Skin of body (tissue), 2 donors: ENCODE results near the gene ABT1. TPM values are rescaled to one million over a fixed set of nuclear protein-coding genes. Genes with fewer than 3 reads are reported as not detected.

ENCODE experiments used
- DNase-seq: peaks from one replicate; lab custom pipeline; 2025; lab: John Stamatoyannopoulos, UW
- total RNA-seq: library from RNA; depleted of rRNA; stranded (reverse); fragments of >200 nt; gene quantifications from one replicate; pipeline ENCODE4 v1.2.3, GENCODE V29; 2014

The ABT1 gene
- total RNA-seq, 1 donor from 2014 or later = 12.3 TPM

DNA sequence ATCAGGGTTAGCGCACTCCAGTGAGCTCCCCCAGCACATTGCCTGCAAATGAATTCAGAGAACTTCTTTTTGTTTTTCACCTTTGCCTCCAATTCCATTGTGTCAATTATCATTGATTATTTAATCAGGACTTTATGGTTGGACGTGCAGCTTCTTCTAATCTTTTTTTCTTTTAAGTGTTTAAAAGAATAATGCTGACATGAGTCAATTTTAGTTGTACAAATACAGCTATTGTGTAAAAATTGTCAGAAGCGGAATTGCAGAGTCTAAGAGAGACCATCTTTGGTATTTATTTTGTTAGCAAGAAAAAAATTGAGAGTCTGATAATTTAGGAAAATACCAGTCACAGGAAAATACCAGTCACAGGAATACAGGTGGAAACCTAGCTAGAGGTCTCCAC lies 5.5 kb downstream of the ABT1 start:
- DNase-seq = no peak

- no peak for DNase-seq
Observed at GRCh38 chr6:26604026-26604425, 7.3 kb downstream of the ABT1 start.

DNA sequence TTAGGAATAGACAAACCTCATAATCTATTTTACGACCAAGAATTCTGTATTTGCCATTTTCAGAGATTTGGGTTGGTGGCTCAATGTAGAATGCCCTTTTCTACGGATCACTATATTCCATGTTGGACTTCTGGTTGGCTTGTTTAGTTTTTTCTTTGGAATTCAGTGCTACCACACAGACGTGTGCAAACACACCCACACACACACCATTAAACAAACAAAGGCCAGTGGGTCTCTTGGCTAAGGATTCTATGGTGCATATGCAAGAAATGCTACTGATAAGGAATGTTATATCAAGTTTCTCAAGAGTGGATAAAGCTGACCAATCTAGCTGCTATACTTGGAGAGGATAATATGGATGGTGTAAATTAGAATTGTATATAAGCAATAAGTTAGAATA lies 8.0 kb downstream of the ABT1 start:
- no peak for DNase-seq

DNA sequence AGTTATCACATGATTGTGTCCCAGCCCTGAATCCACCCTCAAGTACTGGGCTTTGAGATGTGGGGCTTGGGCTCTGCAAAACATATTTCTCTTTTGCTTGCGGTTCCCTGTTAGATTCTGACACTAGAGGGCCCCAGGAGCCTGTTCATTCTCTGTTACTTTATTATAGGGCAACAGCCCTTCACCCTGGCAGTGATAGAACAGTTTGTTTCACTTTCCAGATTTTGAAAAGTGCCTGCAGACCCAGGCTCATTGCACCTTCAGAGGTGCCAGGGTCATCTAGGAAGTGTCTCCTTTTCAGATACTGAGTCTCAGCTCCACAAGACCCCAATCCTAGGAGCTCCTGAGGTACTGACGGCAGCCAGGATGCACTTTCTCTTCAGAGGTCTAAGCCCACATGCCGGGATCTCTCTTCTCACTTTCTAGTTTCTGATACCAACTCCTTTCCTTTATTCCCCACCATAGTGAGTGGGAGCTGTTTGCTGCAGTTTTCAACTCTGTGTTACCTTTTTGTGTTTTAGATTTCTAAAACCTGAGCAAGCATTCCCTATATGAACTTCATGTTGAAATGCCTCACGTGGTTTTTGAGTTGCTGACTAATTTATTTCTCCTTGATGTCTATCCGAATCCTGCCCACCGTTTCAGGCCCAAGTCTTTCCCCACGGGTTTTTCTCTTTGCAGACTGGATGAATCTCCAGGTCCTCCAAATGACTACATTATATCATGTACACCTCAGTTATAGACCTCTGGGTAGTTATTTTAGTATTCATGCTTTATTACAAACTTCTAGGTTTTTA lies 10.9 kb downstream of the ABT1 start:
- peak; percentile 52 for DNase-seq

DNA sequence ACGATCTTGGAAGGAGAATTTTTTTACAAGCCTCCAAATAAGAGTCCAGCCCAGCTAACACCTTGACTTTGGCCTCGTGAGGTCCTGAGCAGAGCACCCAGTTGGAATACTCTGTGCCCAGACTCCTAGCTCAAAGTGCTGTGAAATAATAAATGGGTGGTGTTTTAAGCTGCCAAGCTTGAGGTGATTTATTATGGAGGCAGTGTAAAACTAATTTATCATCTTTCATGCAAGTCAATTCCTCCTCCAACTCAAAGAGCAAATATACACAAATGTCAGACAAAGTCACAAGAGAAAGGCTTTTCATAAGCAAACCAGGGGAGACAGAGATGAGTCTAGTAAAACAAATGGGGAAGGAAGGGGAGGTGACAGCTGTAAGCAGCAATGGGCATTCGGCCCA lies 12.7 kb downstream of the ABT1 start:
- DNase-seq = no peak

DNA sequence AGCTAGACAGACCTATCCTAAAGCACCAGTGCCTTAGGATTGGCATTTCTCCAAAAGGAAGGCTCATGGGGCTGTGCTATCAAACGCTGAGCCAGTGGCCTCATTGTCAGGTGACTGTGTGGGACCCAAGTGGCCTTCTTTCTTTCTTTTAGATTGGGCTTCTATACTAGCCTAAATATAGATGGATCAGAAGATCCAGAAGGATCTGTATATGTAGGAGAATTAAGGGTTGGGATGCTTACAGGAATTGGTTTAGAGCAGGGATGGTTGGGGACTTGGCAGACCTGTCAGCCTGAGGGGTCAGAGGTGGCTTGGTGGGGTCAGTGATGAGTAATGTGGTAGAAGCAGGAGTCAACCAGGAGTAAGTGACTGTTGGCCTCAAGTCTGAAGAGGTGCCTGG lies 14.8 kb downstream of the ABT1 start:
- no peak for DNase-seq

DNA sequence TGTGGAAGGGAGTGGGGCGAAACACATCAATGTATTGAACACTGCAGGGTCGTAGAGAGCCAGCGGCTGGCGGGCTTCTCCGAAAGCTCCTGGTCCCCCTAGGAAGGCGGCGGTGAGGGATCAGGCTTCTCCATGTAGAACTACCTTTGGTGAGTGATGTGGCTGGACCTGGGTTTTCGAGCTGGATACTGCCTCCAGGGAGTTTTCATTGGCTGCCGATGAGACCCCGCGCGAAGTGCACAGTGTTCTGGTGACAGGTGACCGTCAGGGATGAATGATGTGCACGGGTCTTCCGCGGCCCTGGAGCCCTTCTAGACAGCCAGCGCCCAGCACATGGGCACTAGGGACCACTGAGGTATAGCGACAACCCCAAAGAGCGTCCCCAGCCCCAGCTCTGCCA lies 16.4 kb downstream of the ABT1 start:
- no peak for DNase-seq

- DNase-seq = no peak
Observed at GRCh38 chr6:26613689-26614683, 17.2 kb downstream of the ABT1 start.

DNA sequence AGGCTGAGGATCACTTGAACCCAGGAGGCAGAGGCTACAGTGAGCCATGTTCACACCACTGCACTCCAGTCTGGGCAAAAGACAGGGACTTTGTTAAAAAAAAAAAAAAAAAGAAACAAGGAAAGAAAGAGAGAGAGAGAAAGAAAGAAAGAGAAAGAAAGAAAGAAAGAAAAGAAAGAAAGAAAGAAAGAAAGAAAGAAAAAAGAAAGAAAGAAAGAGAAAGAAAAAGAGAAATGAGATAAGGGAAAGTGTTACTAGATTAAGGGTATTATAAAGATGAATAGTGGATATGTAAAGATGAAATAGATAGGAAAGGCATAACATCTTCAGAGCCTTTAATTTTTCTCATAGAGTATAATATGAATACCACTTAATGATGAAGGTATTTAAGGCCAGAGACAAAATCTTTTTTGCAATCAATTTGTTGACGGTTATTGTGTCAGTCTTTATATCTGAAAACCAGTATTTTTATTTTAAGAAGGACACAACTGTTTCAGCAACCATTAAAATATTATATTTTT lies 26.6 kb downstream of the ABT1 start:
- DNase-seq = no peak

- no peak for DNase-seq
Observed at GRCh38 chr6:26624557-26624956, 27.8 kb downstream of the ABT1 start.

DNA sequence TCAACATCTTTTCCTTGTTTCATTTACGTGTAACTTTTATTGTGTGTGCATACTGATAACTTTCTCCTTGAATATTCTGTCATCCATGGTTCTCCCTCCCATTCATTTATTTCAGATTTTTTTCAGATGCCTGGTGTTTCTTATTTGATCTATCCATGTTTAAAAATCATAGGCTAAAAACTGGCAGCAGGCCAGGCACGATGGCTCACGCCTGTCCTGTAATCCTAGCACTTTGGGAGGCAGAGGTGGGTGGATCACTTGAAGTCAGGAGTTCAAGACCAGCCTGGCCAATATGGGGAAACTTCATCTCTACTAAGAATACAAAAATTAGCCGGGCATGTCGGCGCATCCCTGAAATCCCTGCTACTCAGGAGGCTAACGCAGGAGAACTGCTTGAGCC lies 31.1 kb downstream of the ABT1 start:
- no peak for DNase-seq

DNA sequence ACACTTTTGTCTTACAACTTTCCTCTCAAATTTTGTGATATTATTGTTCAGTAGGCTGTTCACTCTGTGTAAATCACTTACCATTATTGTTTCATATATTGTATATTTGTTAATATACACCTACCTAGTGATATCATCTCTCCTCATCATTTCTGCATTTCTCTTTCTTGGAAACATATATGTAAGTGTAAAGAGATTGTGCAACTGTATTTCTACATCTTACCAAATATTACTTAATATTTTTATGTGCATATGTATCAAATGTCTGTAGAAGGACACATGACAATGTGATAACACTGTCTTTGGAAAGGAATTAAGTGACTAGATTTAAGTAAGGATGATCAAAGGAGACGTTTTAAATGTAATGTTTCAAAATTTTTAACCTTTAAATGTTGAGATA lies 32.6 kb downstream of the ABT1 start:
- DNase-seq = no peak

GRCh38 chr6:26640806-26641205 lies 44.1 kb downstream of the ABT1 start:
- no peak for DNase-seq

- DNase-seq = no peak
Observed at GRCh38 chr6:26646074-26646473, 49.3 kb downstream of the ABT1 start.

Other genes with a start within 250 kb of the ABT1 start
- 8.4 TPM for gene BTN3A2, start 231.8 kb upstream of the ABT1 start, total RNA-seq
- 10.1 TPM for gene BTN2A2, start 213.8 kb upstream of the ABT1 start, total RNA-seq
- 28.6 TPM for gene BTN3A1, start 194.7 kb upstream of the ABT1 start, total RNA-seq
- 22.7 TPM for gene BTN3A3, start 156.4 kb upstream of the ABT1 start, total RNA-seq
- 12.7 TPM for gene BTN2A1, start 139.0 kb upstream of the ABT1 start, total RNA-seq
- gene BTN1A1, start 96.7 kb upstream of the ABT1 start, total RNA-seq = not detected
- gene HMGN4, start 58.6 kb upstream of the ABT1 start, total RNA-seq = 47.8 TPM
- 15.0 TPM for gene ZNF322, start 62.8 kb downstream of the ABT1 start, total RNA-seq